ENCODE results near the gene QKI.

The QKI gene

DNA sequence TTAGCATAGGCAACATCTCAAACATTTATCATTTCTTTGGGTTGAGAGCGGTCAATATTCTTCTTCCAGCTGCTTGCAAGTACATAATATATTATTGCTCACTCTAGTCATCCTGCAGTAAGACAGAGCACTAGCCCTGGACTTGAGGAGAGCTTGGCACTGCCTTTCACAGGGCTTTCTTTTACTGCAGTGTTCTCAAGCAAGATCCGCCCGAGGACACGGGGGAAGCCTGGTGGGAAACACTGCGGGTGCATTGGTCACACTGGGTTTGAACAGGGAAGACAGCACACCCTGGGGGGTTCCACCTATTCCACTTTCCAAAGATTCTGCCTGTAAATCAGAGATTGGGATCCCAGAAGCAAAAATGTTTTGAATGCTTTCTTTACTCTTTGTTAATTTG is 48.2 kb upstream of the QKI start:
- no peak for TF ChIP-seq ZNF174 (tag by site-specific recombination; IDR thresholded peaks at IDR 0.05)
- no peak for TF ChIP-seq ZNF133 (tag by site-specific recombination; IDR thresholded peaks at IDR 0.05)
- TF ChIP-seq, protein P1, sequence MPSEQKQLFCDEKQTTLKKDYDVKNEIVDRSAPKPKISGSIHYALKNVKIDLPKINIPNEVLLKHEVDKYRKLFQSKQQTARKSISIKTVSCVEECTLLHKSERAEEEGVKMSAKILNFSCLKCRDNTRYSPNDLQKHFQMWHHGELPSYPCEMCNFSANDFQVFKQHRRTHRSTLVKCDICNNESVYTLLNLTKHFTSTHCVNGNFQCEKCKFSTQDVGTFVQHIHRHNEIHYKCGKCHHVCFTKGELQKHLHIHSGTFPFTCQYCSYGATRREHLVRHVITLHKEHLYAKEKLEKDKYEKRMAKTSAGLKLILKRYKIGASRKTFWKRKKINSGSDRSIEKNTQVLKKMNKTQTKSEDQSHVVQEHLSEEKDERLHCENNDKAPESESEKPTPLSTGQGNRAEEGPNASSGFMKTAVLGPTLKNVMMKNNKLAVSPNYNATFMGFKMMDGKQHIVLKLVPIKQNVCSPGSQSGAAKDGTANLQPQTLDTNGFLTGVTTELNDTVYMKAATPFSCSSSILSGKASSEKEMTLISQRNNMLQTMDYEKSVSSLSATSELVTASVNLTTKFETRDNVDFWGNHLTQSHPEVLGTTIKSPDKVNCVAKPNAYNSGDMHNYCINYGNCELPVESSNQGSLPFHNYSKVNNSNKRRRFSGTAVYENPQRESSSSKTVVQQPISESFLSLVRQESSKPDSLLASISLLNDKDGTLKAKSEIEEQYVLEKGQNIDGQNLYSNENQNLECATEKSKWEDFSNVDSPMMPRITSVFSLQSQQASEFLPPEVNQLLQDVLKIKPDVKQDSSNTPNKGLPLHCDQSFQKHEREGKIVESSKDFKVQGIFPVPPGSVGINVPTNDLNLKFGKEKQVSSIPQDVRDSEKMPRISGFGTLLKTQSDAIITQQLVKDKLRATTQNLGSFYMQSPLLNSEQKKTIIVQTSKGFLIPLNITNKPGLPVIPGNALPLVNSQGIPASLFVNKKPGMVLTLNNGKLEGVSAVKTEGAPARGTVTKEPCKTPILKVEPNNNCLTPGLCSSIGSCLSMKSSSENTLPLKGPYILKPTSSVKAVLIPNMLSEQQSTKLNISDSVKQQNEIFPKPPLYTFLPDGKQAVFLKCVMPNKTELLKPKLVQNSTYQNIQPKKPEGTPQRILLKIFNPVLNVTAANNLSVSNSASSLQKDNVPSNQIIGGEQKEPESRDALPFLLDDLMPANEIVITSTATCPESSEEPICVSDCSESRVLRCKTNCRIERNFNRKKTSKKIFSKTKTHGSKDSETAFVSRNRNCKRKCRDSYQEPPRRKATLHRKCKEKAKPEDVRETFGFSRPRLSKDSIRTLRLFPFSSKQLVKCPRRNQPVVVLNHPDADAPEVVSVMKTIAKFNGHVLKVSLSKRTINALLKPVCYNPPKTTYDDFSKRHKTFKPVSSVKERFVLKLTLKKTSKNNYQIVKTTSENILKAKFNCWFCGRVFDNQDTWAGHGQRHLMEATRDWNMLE (tag by site-specific recombination; conservative IDR thresholded peaks at IDR 0.05; ENCODE audit: low read depth), result no peak
- TF ChIP-seq YY1 (tag by site-specific recombination; IDR thresholded peaks at IDR 0.05), result no peak
- Histone ChIP-seq H3K4me1 (ENCODE audit: control insufficient read depth, insufficient read depth, low read length) (no peaks in the 10 kb centered on the region), H3K36me3 (ENCODE audit: control insufficient read depth in 2 of 2, insufficient read depth in 1 of 2, low read length in 2 of 2) (no peaks in the 10 kb centered on the region), H3K4me3 (ENCODE audit: low read depth, low read length) (no peak overlapping the region), H3K9me3 (ENCODE audit: control insufficient read depth, insufficient read depth, low read depth, low read length) (no peaks in the 10 kb centered on the region), H3K27ac (ENCODE audit: extremely low read depth, low read depth, low read length) (no peak overlapping the region)
- POLR2A ChIA-PET, result no interaction called here
- CTCF ChIA-PET, result no interaction called here

DNA sequence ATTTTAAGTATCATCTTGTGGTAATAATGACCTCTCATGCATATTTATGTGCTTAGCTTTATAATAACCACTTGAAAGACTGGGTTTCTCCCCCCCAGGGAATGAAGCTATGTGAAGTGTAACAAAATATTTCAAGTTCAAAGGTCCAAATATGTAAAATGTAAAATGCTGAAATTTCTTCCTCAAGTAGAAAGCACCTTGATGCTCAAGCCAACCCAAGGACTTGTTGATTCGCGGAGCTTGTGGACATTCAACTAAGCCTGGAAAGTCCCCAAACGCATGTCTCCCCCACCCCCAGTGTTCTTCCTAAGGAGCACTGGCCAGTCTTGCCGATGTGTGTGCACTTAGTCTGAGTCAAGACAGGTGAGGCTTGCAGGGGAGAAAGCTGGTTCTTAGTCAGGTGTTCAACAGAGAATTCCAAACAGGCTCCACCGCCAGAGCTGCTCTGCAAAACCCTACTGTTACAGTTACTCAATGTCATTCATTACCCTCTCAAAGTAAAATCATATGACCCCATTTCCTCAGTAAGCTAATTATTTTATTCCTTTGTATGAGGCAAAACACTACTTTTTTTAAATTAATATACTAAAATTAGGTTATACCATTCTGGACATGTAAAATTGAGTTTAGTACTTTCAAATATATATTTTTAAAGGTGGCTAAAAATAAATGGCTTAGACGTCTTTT is 46.9 kb upstream of the QKI start:
- ChIA-PET CTCF (no interaction called here), POLR2A (no interaction called here)
- Histone ChIP-seq H3K4me1 (ENCODE audit: control insufficient read depth, insufficient read depth, low read length) (no peaks in the 10 kb centered on the region), H3K27ac (ENCODE audit: extremely low read depth, low read depth, low read length) (no peak overlapping the region), H3K9me3 (ENCODE audit: control insufficient read depth, insufficient read depth, low read depth, low read length) (no peaks in the 10 kb centered on the region), H3K36me3 (ENCODE audit: control insufficient read depth in 2 of 2, insufficient read depth in 1 of 2, low read length in 2 of 2) (no peaks in the 10 kb centered on the region), H3K4me3 (ENCODE audit: low read depth, low read length) (no peak overlapping the region)
- TF ChIP-seq ZNF558 (tag by site-specific recombination; IDR thresholded peaks at IDR 0.05), result no peak
- TF ChIP-seq SCRT2 (tag by site-specific recombination; IDR thresholded peaks at IDR 0.05), result peak; percentile 38; the same call in 1 of the 2 replicates

DNA sequence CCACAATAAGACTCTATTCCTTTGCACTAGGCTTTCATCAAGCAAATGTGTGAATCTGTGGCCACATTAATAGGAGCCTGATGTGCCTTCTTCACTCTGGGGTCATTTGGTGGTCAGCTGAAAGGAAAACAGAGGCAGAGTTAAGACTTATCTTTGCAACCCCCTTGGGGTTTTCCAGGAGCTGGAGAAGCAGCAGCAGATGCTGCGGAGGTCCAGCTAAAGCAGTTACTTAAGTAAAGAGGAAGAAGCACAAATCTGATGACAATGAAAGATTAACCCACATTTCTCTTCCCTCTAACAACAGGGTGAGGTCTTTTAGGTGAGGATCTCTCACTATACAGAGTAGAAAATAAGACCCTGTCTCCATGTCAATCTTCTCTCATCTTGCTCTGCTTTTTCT is 45.4 kb upstream of the QKI start:
- CTCF ChIA-PET, result no interaction called here
- no peak overlapping the region for H3K27ac ChIP-seq (ENCODE audit: extremely low read depth, low read depth, low read length)
- POLR2A ChIA-PET, result no interaction called here
- H3K4me3 ChIP-seq (ENCODE audit: low read depth, low read length), result no peak overlapping the region
- H3K36me3 ChIP-seq (ENCODE audit: control insufficient read depth in 2 of 2, insufficient read depth in 1 of 2, low read length in 2 of 2), result no peaks in the 10 kb centered on the region
- H3K4me1 ChIP-seq (ENCODE audit: control insufficient read depth, insufficient read depth, low read length), result no peaks in the 10 kb centered on the region
- no peaks in the 10 kb centered on the region for H3K9me3 ChIP-seq (ENCODE audit: control insufficient read depth, insufficient read depth, low read depth, low read length)
- TF ChIP-seq ZNF24 (tag by site-specific recombination; IDR thresholded peaks at IDR 0.05) (no peak), ZNF670 (tag by site-specific recombination; IDR thresholded peaks at IDR 0.05; ENCODE audit: low read depth) (no peak), ZNF837 (tag by site-specific recombination; IDR thresholded peaks at IDR 0.05) (no peak), ZNF2 (tag by site-specific recombination; IDR thresholded peaks at IDR 0.05) (no peak), ZNF404 (tag by site-specific recombination; IDR thresholded peaks at IDR 0.05) (no peak), HOXC10 (CRISPR knock-in tag; IDR thresholded peaks at IDR 0.05) (no peak), ZNF510 (tag by site-specific recombination; IDR thresholded peaks at IDR 0.05; ENCODE audit: insufficient replicate concordance) (no peak), ZNF571 (tag by site-specific recombination; IDR thresholded peaks at IDR 0.05) (no peak), ZNF626 (tag by site-specific recombination; IDR thresholded peaks at IDR 0.05) (no peak), ZNF560 (tag by site-specific recombination; IDR thresholded peaks at IDR 0.05; ENCODE audit: borderline replicate concordance) (no peak), ZNF600 (tag by site-specific recombination; IDR thresholded peaks at IDR 0.05) (no peak)
- TF ChIP-seq, protein P2, sequence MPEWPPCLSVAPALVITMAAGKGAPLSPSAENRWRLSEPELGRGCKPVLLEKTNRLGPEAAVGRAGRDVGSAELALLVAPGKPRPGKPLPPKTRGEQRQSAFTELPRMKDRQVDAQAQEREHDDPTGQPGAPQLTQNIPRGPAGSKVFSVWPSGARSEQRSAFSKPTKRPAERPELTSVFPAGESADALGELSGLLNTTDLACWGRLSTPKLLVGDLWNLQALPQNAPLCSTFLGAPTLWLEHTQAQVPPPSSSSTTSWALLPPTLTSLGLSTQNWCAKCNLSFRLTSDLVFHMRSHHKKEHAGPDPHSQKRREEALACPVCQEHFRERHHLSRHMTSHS (tag by site-specific recombination; IDR thresholded peaks at IDR 0.05), result no peak
- TF ChIP-seq, protein P3, sequence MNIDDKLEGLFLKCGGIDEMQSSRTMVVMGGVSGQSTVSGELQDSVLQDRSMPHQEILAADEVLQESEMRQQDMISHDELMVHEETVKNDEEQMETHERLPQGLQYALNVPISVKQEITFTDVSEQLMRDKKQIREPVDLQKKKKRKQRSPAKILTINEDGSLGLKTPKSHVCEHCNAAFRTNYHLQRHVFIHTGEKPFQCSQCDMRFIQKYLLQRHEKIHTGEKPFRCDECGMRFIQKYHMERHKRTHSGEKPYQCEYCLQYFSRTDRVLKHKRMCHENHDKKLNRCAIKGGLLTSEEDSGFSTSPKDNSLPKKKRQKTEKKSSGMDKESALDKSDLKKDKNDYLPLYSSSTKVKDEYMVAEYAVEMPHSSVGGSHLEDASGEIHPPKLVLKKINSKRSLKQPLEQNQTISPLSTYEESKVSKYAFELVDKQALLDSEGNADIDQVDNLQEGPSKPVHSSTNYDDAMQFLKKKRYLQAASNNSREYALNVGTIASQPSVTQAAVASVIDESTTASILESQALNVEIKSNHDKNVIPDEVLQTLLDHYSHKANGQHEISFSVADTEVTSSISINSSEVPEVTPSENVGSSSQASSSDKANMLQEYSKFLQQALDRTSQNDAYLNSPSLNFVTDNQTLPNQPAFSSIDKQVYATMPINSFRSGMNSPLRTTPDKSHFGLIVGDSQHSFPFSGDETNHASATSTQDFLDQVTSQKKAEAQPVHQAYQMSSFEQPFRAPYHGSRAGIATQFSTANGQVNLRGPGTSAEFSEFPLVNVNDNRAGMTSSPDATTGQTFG (tag by site-specific recombination; IDR thresholded peaks at IDR 0.05; ENCODE audit: borderline replicate concordance), result no peak
- TF ChIP-seq, protein P4, sequence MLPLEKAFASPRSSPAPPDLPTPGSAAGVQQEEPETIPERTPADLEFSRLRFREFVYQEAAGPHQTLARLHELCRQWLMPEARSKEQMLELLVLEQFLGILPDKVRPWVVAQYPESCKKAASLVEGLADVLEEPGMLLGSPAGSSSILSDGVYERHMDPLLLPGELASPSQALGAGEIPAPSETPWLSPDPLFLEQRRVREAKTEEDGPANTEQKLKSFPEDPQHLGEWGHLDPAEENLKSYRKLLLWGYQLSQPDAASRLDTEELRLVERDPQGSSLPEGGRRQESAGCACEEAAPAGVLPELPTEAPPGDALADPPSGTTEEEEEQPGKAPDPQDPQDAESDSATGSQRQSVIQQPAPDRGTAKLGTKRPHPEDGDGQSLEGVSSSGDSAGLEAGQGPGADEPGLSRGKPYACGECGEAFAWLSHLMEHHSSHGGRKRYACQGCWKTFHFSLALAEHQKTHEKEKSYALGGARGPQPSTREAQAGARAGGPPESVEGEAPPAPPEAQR (tag by site-specific recombination; IDR thresholded peaks at IDR 0.05), result no peak

All from HEK293 (cell line).